Inferior parietal cortex (tissue), 1 donor: ENCODE measurements around the gene C1QA.
"Not testable (repeated sequence)": the region's sequence is repeated elsewhere in the genome, so short reads cannot be mapped to it uniquely, and the experiment has no call there.

Experiments used
- DNase-seq: peaks from one replicate; pipeline ENCODE4 v3.0.0-alpha.2; 2016; ENCODE audit errors: extremely low spot score

The C1QA gene

DNA sequence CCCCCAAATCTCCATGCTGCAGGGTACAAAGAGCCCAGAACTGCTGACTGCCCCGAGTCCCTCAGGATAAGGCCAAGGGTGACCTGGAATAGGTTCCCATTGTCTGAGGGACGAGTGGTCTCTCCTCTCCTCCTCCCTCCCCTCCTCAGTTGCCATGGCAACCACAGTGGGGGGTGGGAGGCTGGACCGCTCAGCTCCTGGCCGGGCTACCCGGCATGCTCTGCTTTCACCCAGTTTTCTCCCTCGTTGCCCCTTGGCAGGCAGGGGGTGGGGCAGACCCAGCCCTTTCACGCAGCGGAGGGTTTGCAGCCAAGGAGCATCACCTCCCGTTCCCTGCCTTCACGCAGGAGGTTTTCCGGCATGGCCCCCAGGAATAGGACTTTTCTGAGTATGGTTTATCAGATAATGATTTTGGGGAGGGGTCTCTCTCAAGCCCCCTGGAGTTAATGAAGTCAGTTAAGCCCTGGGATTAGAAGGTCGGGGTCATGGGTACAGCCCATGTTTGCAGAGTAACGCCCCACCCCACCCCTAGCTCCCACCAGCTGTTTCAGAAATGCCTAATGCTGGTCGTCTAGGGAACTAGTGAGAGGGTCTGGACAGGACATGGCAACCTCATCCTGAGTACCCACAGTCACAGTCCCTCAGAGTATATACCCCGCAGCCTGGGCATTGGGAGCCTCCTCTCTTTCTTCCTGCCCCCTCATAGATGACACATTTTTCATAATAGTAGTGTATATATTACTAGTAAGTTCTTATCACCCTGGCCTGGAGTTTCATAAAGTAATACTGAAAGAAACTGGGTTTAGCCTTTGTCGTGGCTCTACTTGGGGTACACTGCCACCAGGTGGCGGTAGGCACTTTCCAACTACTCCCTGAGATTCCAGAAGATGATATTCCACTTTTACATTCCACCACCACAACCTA is 37.3 kb downstream of the C1QA start:
- peak; percentile 75 for DNase-seq

- no peak for DNase-seq
These were observed 38.0 kb downstream of the C1QA start for GRCh38 chr1:22674410-22674749.

DNA sequence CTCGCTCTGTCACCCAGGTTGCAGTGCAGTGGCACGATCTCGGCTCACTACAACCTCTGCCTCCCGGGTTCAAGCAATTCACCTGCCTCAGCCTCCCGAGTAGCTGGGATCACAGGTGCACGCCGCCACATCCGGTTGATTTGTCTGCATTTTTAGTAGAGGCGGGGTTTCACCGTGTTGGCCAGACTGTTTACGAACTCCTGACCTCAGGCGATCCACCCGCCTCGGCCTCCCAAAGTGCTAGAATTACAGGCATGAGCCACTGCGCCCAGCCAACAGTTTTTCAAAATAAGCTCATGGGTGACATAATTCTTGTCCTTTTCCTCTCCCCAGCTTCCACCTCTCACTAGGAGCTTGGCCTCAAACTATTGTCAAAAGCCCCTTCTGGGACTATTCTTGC is 39.7 kb downstream of the C1QA start:
- DNase-seq = not testable (repeated sequence)

- DNase-seq = no peak
These were observed 40.6 kb downstream of the C1QA start for GRCh38 chr1:22676916-22677583.

DNA sequence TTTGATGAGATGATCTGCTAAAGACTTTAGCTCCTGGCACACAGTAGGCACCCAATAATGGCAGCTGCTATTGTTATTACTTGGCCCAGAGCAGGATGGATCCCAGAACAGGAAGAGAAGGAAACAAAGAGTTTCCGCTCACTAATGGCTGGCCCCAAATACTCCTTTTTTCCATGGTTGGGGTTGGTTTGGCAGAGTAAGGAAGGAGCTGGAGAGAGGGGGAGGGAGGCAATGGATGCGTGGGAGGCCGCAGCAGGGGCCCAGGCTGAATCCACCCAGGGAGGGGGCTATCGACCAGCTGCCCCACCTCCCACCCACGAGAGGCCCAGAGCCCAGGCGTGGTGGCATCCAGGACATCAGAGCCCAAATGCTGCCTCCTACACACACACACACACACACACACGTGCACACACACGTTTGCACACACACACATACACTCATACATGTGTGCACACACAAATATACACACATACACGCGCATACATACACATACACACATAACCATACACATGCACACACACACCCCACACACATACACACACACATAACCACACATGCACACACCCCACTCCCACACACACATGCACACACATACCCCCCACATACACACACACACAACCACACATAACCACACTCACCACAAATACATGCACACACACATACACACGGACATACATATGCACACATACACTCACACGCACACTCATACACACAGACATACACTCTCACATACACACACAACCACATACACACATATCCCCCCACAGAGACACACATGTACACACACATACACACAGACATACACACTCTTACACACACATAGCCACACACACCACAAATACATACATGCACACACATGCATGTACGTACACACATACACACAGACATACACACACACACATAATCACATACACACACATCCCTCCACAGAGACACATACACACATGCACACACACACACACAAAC is 41.8 kb downstream of the C1QA start:
- no peak for DNase-seq

DNA sequence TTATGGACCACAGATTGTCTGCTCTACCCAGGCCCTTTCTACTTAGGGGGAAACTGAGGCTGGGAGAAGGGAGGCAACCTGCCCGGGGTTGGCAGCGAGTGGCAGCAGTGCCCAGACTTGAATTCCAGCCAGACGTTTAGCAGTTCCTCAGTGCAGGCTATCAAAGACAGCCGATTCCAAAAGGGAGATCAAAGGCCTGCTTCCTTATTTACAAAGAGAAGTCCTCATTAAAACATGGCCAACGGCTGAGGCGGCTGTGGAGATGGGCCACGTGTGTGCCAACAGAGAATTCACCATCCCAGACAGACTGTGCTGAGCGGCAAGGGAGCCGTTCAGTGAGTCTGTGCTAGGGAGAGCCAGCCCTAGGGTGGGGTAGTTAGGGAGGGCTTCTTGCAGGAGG is 44.3 kb downstream of the C1QA start:
- DNase-seq = no peak

DNA sequence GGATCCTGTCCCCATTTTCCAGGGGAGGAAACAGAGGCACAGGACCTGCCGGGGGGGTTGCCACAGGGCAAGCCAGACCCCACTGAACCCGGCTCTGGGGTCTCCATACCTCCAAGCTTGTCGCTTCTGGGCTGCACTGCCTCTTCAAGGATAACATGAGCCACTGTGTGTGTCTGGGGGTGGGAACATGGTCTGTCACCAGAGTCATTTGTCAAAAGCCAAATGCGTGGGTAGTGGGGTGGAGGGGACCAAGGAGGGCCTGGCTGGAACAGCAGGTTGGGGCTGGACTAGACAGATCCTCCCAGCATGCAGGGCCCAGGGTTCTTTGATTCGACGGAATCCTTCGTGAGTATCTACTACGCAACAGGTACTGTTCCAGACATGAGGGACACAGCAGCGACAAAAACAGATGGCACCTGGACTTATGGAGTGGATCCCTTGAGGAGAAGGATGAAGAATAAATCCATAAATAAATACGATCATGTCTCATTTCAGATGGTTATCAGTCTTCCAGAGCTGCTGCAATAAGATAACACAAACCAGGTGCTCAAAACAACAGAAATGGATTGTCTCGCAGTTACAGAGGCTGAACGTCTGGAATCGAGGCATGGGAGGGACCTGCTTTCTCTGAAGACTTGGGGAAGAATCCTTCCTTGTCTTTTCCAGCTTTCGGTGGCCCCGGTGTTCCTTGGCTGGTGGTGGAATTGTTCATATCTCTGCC is 45.3 kb downstream of the C1QA start:
- DNase-seq = no peak

GRCh38 chr1:22683547-22683946 is 47.1 kb downstream of the C1QA start:
- DNase-seq = no peak

DNA sequence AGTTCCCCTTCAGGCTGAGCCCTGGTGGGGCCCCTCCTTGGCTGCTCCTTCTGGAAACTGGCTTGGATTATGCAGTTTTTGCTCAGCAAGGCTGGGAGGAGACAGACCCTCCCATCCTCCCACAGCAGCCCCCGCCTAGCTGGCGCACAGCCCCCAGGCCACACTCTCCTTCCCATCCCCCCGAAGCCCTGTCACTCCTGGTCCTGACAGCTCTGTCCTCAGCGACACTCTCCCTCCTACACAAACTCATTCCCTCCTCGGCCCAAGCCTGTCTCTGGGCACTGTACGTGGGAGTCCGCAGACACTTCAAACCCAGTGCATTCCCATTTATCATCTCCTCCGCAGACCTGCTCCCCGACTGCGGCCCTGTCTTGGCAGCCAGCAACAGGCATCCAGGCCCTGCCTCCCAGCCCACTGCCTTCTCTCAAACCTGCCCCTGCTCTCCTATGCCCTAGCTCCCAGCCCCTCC is 49.2 kb downstream of the C1QA start:
- DNase-seq = no peak

- no peak for DNase-seq
These were observed 50.8 kb downstream of the C1QA start for GRCh38 chr1:22687191-22687590.

DNA sequence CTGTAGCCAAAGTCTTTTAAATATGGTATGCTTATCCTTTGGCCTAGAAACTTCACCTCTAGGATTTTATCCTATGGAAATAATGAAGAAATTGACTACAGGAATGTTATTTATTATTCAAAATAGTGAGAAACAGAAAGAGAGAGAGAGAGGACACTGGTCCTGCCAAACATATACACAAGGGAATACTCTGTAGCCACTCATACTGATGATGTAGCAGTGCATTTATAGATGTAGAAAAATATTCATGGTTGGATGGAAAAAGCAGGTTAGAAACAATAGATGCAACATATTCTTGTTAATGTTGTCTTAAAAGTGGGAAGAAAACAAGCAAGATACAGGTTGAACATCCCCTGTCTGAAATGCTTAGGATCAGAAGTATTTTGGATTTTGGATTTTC is 52.0 kb downstream of the C1QA start:
- no peak for DNase-seq
